Measurements from ENCODE around the gene USP47. TPM values are rescaled to one million over a fixed set of nuclear protein-coding genes. Genes with fewer than 3 reads are reported as not detected.

The USP47 gene
- total and polyA plus RNA-seq, 2 donors (not counting 1 experiment from before 2014, with no cell fraction given), result 12.8 to 52.9 TPM

- ChIA-PET POLR2A (no interaction called here), CTCF (no interaction called here)
- Mint-ChIP-seq H3K9me3 (ENCODE audit: insufficient read depth) (no peaks in the 10 kb centered on the region), H3K27me3 (no peaks in the 10 kb centered on the region), H3K27ac (no peak overlapping the region), H3K4me3 (no peak overlapping the region), H3K4me1 (peaks cover 10% of the 10 kb centered on the region)
- DNase-seq (no peak), ATAC-seq (ENCODE audit: low read depth) (no peak)
- no peaks in the 10 kb centered on the region for H3K4me1 ChIP-seq (ENCODE audit: control insufficient read depth in 2 of 2, insufficient read depth in 2 of 2, low read length in 2 of 2)
- H3K36me3 ChIP-seq (replicated peaks in 1 of 2; ENCODE audit: control extremely low read depth in 1 of 2, control insufficient read depth in 1 of 2, extremely low read depth in 1 of 2, insufficient read depth in 2 of 2, low read length in 1 of 2), result peaks cover 16 to 21% of the 10 kb centered on the region in 2 experiments
- intact Hi-C loops (cut with micrococcal nuclease), result no loop called here
- H3K27me3 ChIP-seq (replicated peaks in 1 of 4; ENCODE audit: control extremely low read depth in 1 of 4, control insufficient read depth in 3 of 4, insufficient read depth in 4 of 4, low read length in 3 of 4), result peaks cover 0 to under 1% (median 0%) of the 10 kb centered on the region in 4 experiments
- peaks cover 0 to 4% (median 0%) of the 10 kb centered on the region in 3 donors for H3K9me3 ChIP-seq (ENCODE audit: control extremely low read depth in 1 of 3, control insufficient read depth in 2 of 3, insufficient read depth in 1 of 3, low read length in 2 of 3)
- no peak overlapping the region for H3K4me3 ChIP-seq (ENCODE audit: control extremely low read depth in 1 of 5, extremely low read depth in 1 of 5, insufficient read depth in 1 of 5, low read depth in 2 of 5, low read length in 4 of 5)
- TF ChIP-seq, protein P1, sequence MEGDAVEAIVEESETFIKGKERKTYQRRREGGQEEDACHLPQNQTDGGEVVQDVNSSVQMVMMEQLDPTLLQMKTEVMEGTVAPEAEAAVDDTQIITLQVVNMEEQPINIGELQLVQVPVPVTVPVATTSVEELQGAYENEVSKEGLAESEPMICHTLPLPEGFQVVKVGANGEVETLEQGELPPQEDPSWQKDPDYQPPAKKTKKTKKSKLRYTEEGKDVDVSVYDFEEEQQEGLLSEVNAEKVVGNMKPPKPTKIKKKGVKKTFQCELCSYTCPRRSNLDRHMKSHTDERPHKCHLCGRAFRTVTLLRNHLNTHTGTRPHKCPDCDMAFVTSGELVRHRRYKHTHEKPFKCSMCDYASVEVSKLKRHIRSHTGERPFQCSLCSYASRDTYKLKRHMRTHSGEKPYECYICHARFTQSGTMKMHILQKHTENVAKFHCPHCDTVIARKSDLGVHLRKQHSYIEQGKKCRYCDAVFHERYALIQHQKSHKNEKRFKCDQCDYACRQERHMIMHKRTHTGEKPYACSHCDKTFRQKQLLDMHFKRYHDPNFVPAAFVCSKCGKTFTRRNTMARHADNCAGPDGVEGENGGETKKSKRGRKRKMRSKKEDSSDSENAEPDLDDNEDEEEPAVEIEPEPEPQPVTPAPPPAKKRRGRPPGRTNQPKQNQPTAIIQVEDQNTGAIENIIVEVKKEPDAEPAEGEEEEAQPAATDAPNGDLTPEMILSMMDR (IDR thresholded peaks at IDR 0.05), result no peak
- no peaks in the 10 kb centered on the region for H4K20me1 ChIP-seq (ENCODE audit: control insufficient read depth, insufficient read depth, low read length, poor library complexity, severe bottlenecking)
- no peak overlapping the region for H3K27ac ChIP-seq (ENCODE audit: low read length in 2 of 2)
- no peak overlapping the region for H2AFZ ChIP-seq (ENCODE audit: insufficient read depth, low read depth, low read length, poor library complexity, severe bottlenecking)
- no peak overlapping the region for H3K9ac ChIP-seq (ENCODE audit: low read length)
- H3K4me2 ChIP-seq (replicated peaks; ENCODE audit: low read depth, low read length, poor library complexity, severe bottlenecking), result no peak overlapping the region
- H3K79me2 ChIP-seq (ENCODE audit: control insufficient read depth, insufficient read depth, low read length), result no peaks in the 10 kb centered on the region
- WGBS (ENCODE audit: insufficient coverage), result 97% methylated on average over 8 of the region's 11 CpGs
Measured at GRCh38 chr11:11958403-11959231, 116.8 kb downstream of the USP47 start.

GRCh38 chr11:11959601-11960000 lies 117.8 kb downstream of the USP47 start:
- ChIA-PET CTCF (interaction anchor here (0.6 kb wide), 1 partner anchor 172 kb away, joined by 3 read pairs; no protein-coding TSS in a partner anchor), POLR2A (interaction anchor here (0.6 kb wide), 1 partner anchor 1058 kb away, joined by 3 read pairs; no protein-coding TSS in a partner anchor)
- Mint-ChIP-seq H3K4me3 (no peak overlapping the region), H3K27me3 (no peaks in the 10 kb centered on the region), H3K4me1 (peaks cover 10% of the 10 kb centered on the region), H3K9me3 (ENCODE audit: insufficient read depth) (no peaks in the 10 kb centered on the region), H3K27ac (no peak overlapping the region)
- Histone ChIP-seq H3K4me3 (ENCODE audit: control extremely low read depth in 1 of 5, extremely low read depth in 1 of 5, insufficient read depth in 1 of 5, low read depth in 2 of 5, low read length in 4 of 5) (no peak overlapping the region), H2AFZ (ENCODE audit: insufficient read depth, low read depth, low read length, poor library complexity, severe bottlenecking) (no peak overlapping the region), H3K36me3 (replicated peaks in 1 of 2; ENCODE audit: control extremely low read depth in 1 of 2, control insufficient read depth in 1 of 2, extremely low read depth in 1 of 2, insufficient read depth in 2 of 2, low read length in 1 of 2) (peaks cover 16 to 17% of the 10 kb centered on the region in 2 experiments), H4K20me1 (ENCODE audit: control insufficient read depth, insufficient read depth, low read length, poor library complexity, severe bottlenecking) (no peaks in the 10 kb centered on the region), H3K79me2 (ENCODE audit: control insufficient read depth, insufficient read depth, low read length) (no peaks in the 10 kb centered on the region), H3K9me3 (ENCODE audit: control extremely low read depth in 1 of 3, control insufficient read depth in 2 of 3, insufficient read depth in 1 of 3, low read length in 2 of 3) (peaks cover 0 to 4% (median 0%) of the 10 kb centered on the region in 3 donors), H3K9ac (ENCODE audit: low read length) (no peak overlapping the region), H3K27me3 (replicated peaks in 1 of 4; ENCODE audit: control extremely low read depth in 1 of 4, control insufficient read depth in 3 of 4, insufficient read depth in 4 of 4, low read length in 3 of 4) (peaks cover 0 to 4% (median 0%) of the 10 kb centered on the region in 4 experiments), H3K4me1 (ENCODE audit: control insufficient read depth in 2 of 2, insufficient read depth in 2 of 2, low read length in 2 of 2) (no peaks in the 10 kb centered on the region), H3K4me2 (replicated peaks; ENCODE audit: low read depth, low read length, poor library complexity, severe bottlenecking) (no peak overlapping the region), H3K27ac (ENCODE audit: low read length in 2 of 2) (no peak overlapping the region)
- no peak for TF ChIP-seq EZH2 (IDR thresholded peaks at IDR 0.05; ENCODE audit: borderline replicate concordance, insufficient read depth, low read depth, low read length, poor library complexity, severe bottlenecking)
- TF ChIP-seq, protein P1 (IDR thresholded peaks at IDR 0.05), result no peak
- ATAC-seq (ENCODE audit: low read depth) (no peak), DNase-seq (no peak)
- intact Hi-C loops (cut with micrococcal nuclease), result no loop called here
